ENCODE measurements around the gene DHRSX. TPM values are rescaled to one million over a fixed set of nuclear protein-coding genes. Genes with fewer than 3 reads are reported as not detected.

DHRSX gene
- total RNA-seq, 1 donor from 2014 or later, result 34.2 TPM

GRCh38 chrX:2503591-2504500 is 3.1 kb upstream of the DHRSX start:
- Mint-ChIP-seq H3K27me3 (no peaks in the 10 kb centered on the region), H3K9me3 (no peaks in the 10 kb centered on the region), H3K27ac (peak overlapping the region; percentile 66), H3K4me1 (ENCODE audit: unreplicated experiment) (peaks cover 3% of the 10 kb centered on the region), H3K36me3 (no peaks in the 10 kb centered on the region), H3K4me3 (peak overlapping the region; percentile 72)
- no peak for TF ChIP-seq CTCF (conservative IDR thresholded peaks at IDR 0.05)
- no peak for DNase-seq (ENCODE audit: extremely low spot score, unreplicated experiment)

- H3K27ac Mint-ChIP-seq, result peak overlapping the region; percentile 93
- no peak for DNase-seq (ENCODE audit: extremely low spot score, unreplicated experiment)
- H3K9me3 Mint-ChIP-seq, result no peaks in the 10 kb centered on the region
- no peaks in the 10 kb centered on the region for H3K27me3 Mint-ChIP-seq
- H3K4me1 Mint-ChIP-seq (ENCODE audit: unreplicated experiment), result peaks cover 12% of the 10 kb centered on the region
- no peaks in the 10 kb centered on the region for H3K36me3 Mint-ChIP-seq
- no peak for TF ChIP-seq CTCF (conservative IDR thresholded peaks at IDR 0.05)
- peak overlapping the region; percentile 48 for H3K4me3 Mint-ChIP-seq
Measured at GRCh38 chrX:2502668-2503519, 2.1 kb upstream of the DHRSX start.

DNA sequence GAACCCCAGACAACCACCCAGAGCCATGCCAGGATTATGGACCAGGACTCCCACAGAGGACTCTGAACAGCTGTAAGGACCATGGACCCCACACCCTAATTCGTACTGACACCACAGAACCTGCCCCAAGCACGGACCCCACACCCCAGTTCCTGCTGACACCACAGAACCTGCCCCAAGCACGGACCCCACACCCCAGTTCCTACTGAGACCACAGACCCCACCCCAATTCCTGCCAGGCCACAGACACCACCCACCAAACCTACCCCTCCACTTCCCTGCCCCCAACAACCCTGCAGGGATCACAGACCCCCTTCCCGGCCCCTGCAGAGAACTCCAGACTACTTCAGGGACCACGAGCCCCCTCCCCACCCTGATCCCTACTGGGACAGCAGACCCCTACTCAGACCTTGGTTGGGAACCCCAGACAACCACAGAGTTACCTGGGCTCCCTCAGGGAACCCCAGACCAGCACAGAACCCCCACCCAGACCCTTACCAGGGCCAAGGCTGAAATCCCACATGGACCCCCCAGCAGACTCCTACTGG is 1.4 kb upstream of the DHRSX start:
- H3K27me3 Mint-ChIP-seq, result no peaks in the 10 kb centered on the region
- H3K27ac Mint-ChIP-seq, result peak overlapping the region; percentile 93
- H3K36me3 Mint-ChIP-seq, result peaks cover 4% of the 10 kb centered on the region
- no peak for DNase-seq (ENCODE audit: extremely low spot score, unreplicated experiment)
- peak overlapping the region; percentile 48 for H3K4me3 Mint-ChIP-seq
- no peaks in the 10 kb centered on the region for H3K9me3 Mint-ChIP-seq
- TF ChIP-seq CTCF (conservative IDR thresholded peaks at IDR 0.05), result no peak
- peaks cover 18% of the 10 kb centered on the region for H3K4me1 Mint-ChIP-seq (ENCODE audit: unreplicated experiment)

DNA sequence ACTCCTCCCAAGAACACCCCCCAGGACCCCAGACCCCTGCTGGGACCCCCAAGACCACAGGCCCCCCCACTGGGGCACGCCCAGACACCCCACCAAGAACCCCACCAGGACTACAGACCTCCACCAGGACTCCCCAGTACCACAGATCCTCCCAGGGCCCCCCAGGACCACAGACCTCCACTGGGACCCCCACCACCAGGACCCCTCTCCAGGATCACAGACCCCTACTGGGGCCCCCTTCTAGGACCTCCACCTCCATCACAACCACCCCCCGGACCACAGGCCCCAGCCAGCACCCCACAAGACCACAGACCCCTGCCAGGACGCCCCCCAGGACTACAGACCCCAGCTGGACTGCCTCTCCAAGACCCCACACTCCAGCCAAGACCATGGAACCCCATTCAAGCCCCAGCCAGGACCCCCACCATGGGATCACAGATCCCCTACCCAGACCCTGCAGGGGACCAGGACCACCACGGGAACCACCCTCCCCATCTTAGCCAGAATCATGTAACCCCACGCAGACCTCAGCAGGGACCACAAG is 855 bp upstream of the DHRSX start:
- peaks cover 18% of the 10 kb centered on the region for H3K4me1 Mint-ChIP-seq (ENCODE audit: unreplicated experiment)
- peak overlapping the region; percentile 93 for H3K27ac Mint-ChIP-seq
- DNase-seq (ENCODE audit: extremely low spot score, unreplicated experiment), result no peak

More for the DNA sequence above, 855 bp upstream of the DHRSX start:
- Mint-ChIP-seq H3K27me3 (no peaks in the 10 kb centered on the region), H3K36me3 (peaks cover 4% of the 10 kb centered on the region), H3K4me3 (peak overlapping the region; percentile 48), H3K9me3 (no peaks in the 10 kb centered on the region)
- TF ChIP-seq CTCF (conservative IDR thresholded peaks at IDR 0.05), result no peak
